ENCODE results near the gene CYP3A7. TPM values are rescaled to one million over a fixed set of nuclear protein-coding genes. Genes with fewer than 3 reads are reported as not detected.
"Not testable (repeated sequence)": the region's sequence is repeated elsewhere in the genome, so short reads cannot be mapped to it uniquely, and the experiment has no call there.

The CYP3A7 gene
- total RNA-seq, 4 donors from 2014 or later: 0.56 to 2.8 (median 0.60) TPM; not detected in 1

- ATAC-seq (ENCODE audit: low FRiP score) (no peak), DNase-seq (ENCODE audit: low spot score) (no peak)
- no peak for TF ChIP-seq CTCF (IDR thresholded peaks at IDR 0.05)
Measured at GRCh38 chr7:99772565-99772964, 37.6 kb upstream of the CYP3A7 start.

DNA sequence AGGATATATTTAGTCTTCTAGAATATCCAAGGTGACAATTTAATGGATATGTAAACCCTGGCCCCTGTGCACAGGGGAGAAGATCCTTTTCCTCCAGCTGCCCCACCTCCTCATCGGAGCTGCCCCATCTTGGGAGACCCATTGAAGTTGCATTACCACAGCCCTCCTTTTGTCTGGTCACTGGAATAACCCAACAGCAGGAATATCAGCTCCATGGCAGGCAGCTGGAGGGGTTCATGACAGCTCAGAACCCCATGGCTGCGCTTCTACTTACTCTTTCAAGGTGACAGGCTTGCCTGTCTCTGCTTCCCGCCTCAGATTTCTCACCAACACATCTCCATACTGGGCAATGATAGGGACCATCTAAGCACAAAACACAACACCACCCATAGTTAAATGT lies 34.5 kb upstream of the CYP3A7 start:
- not testable (repeated sequence) for DNase-seq (ENCODE audit: low spot score); ATAC-seq (ENCODE audit: low FRiP score)

- TF ChIP-seq CTCF (IDR thresholded peaks at IDR 0.05): no peak
- no peak for ATAC-seq (ENCODE audit: low FRiP score)
Measured at GRCh38 chr7:99768471-99768870, 33.5 kb upstream of the CYP3A7 start.

GRCh38 chr7:99767662-99768061 lies 32.7 kb upstream of the CYP3A7 start:
- DNase-seq (ENCODE audit: low spot score): no peak
- ATAC-seq (ENCODE audit: low FRiP score): no peak
- TF ChIP-seq CTCF (IDR thresholded peaks at IDR 0.05): no peak

More at GRCh38 chr7:99768471-99768870, 33.5 kb upstream of the CYP3A7 start:
- no peak for DNase-seq (ENCODE audit: low spot score)

DNA sequence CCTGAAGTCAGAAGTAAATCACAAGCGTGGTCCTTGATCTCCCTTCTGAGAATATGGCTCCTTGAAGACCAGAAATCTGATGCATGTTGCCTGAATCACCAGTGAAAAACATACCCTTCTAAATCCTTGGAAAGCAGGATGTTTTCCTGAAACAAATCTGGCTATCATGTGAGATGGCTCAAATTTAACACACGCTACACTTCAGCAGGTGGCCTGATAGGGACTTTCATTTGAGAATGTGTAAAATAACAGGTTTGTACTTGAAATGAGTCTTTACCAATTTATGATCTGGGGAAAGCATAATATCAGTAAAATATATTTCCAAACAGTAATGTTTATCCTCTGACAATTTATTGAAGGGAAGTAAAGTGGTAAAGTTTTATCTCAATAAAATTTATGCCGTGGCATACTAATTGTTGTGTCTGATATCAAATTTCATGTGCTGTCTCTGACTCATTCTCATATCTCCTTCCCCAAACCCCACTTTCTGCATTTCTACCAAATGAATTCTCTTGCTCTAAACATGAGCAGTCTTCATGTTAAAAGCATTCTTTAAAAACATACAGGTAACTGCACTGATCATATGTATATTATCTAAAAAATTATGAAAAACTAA lies 31.6 kb upstream of the CYP3A7 start:
- no peak for DNase-seq (ENCODE audit: low spot score)
- TF ChIP-seq CTCF (IDR thresholded peaks at IDR 0.05): no peak
- no peak for ATAC-seq (ENCODE audit: low FRiP score)

DNA sequence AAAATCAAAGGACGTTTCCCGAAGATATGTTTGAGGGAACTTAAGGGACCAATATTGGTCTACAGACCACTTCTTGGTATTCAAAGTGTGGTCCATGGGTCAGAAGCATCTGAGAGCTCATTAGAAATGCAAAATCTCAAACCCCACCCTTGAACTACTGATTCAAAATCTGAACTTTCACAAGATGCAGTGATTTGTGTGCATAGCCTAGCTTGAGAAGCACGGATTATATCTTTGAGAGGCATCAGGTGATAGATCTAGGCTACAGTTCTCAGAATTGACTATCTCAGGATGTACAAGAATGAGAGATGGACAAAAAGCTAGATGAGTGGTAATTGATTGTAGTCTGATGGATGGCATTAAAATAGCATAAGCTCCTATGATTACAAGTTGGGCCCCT lies 29.5 kb upstream of the CYP3A7 start:
- ATAC-seq (ENCODE audit: low FRiP score) (no peak), DNase-seq (ENCODE audit: low spot score) (no peak)
- no peak for TF ChIP-seq CTCF (IDR thresholded peaks at IDR 0.05)

- no peak for DNase-seq (ENCODE audit: low spot score)
- ATAC-seq (ENCODE audit: low FRiP score): peak; percentile 99
- no peak for TF ChIP-seq CTCF (IDR thresholded peaks at IDR 0.05)
Measured at GRCh38 chr7:99762680-99763327, 27.8 kb upstream of the CYP3A7 start.

Data from omental fat pad (tissue), 4 donors.